Measurements from ENCODE around the gene AP5S1.

- TF ChIP-seq CTCF (IDR thresholded peaks at IDR 0.05 in 2 of 3, conservative IDR thresholded peaks at IDR 0.05 in 1 of 3; ENCODE audit: control insufficient read depth in 2 of 3, extremely low read depth in 1 of 3, insufficient read depth in 1 of 3, low read depth in 3 of 3, low read length in 3 of 3) (no peak), FOXM1 (IDR thresholded peaks at IDR 0.05; ENCODE audit: low read depth, low read length) (no peak), POLR2A (IDR thresholded peaks at IDR 0.05; ENCODE audit: low read depth, low read length) (no peak), POLR2AphosphoS5 (IDR thresholded peaks at IDR 0.05; ENCODE audit: low read length) (no peak), MXI1 (IDR thresholded peaks at IDR 0.05; ENCODE audit: low read depth, low read length) (no peak), PBX3 (IDR thresholded peaks at IDR 0.05; ENCODE audit: insufficient replicate concordance, low read depth, low read length) (no peak), HDAC2 (IDR thresholded peaks at IDR 0.05) (no peak), NR2F1 (conservative IDR thresholded peaks at IDR 0.05) (no peak), JUNB (IDR thresholded peaks at IDR 0.05) (no peak), SPI1 (IDR thresholded peaks at IDR 0.05; ENCODE audit: borderline replicate concordance, insufficient read depth, low read depth, low read length) (no peak)
- TF ChIP-seq, protein P1, sequence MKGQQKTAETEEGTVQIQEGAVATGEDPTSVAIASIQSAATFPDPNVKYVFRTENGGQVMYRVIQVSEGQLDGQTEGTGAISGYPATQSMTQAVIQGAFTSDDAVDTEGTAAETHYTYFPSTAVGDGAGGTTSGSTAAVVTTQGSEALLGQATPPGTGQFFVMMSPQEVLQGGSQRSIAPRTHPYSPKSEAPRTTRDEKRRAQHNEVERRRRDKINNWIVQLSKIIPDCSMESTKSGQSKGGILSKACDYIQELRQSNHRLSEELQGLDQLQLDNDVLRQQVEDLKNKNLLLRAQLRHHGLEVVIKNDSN (IDR thresholded peaks at IDR 0.05; ENCODE audit: borderline replicate concordance, extremely low read length, insufficient read depth, low read depth, low read length), result no peak
- TF ChIP-seq, protein P2, sequence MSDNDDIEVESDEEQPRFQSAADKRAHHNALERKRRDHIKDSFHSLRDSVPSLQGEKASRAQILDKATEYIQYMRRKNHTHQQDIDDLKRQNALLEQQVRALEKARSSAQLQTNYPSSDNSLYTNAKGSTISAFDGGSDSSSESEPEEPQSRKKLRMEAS (IDR thresholded peaks at IDR 0.05; ENCODE audit: low read depth, low read length), result no peak
These were observed 19.0 kb downstream of the AP5S1 start for GRCh38 chr20:3839328-3839727.
